Measurements from ENCODE around the gene PFN2. TPM values are rescaled to one million over a fixed set of nuclear protein-coding genes. Genes with fewer than 3 reads are reported as not detected.

The PFN2 gene
- total RNA-seq, 2 experiments from 2014 or later, result 3.9 to 4.2 TPM

- ChIA-PET CTCF (interaction anchor here (1.5 kb wide), 1 partner anchor 266 kb away, joined by 4 read pairs; no protein-coding TSS in a partner anchor), POLR2A (interaction anchor here (0.6 kb wide), 1 partner anchor 12 kb away, joined by 6 read pairs; no protein-coding TSS in a partner anchor)
Measured at GRCh38 chr3:149934524-149934923, 36.2 kb downstream of the PFN2 start.

GRCh38 chr3:149933858-149934257 lies 36.8 kb downstream of the PFN2 start:
- CTCF ChIA-PET, result no interaction called here
- POLR2A ChIA-PET, result no interaction called here

DNA sequence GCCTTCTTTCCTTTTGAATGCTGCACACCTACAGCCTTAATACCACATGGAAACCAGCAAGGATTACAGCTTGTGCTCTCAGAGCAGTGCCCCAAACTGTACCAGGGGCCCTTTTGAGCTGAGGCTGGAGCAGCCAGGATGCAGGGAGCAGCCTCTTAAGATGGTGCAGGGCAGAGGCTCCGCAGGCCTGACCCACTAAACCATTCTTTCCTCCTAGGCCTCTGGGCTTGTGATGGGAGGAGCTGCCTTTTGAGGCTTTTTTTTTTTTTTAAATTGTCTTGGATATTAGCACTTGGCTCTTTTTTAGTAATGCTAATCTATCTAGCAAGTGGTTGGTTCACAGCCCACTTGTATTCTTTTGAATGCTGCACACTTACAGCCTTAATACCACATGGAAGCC lies 37.7 kb downstream of the PFN2 start:
- ChIA-PET CTCF (interaction anchor here (1.2 kb wide), 1 partner anchor 9 kb away, joined by 4 read pairs; no protein-coding TSS in a partner anchor), POLR2A (no interaction called here)

DNA sequence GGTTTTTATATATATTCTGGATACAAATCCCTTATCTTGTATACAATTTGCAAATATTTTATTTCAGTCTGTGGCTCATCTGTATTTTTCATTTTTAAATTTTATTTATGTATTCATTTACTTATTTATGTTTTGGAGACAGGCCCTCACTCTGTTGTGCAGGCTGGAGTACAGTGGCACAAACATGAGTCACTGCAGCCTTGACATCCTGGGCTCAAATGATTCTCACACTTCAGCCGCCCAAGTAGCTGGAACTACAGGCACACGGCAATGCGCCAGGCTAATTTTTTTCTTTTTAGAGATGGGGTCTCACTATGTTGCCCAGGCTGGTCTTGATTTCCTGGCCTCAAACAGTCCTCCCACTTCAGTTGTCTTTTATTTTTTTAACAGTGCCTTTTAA lies 50.6 kb downstream of the PFN2 start:
- POLR2A ChIA-PET, result no interaction called here
- CTCF ChIA-PET, result no interaction called here

DNA sequence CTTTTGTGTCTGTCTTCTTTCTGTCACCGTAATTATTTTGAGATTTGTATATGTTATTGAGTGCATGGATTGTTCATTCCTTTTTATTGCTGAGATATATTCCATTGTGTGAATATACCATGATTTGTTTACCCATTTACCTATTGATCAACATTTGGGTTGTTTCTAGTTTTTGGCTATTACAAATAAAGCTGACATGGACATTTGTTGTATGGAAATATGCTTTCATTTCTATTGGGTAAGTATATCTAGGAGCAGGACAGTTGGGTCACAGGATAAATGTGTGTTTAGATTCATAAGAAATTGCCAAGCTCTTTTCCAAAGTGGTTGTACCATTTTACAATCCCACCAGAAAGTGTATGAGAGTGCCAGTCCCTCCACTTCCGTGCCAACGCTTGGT lies 51.2 kb downstream of the PFN2 start:
- ChIA-PET POLR2A (no interaction called here), CTCF (no interaction called here)

GRCh38 chr3:149917124-149917667 lies 53.5 kb downstream of the PFN2 start:
- ChIA-PET CTCF (no interaction called here), POLR2A (no interaction called here)

Other genes starting within 250 kb of the PFN2 start
- 10 to 100 TPM; 37.4 to 40.8 TPM for gene COMMD2, start 218.4 kb downstream of the PFN2 start, total RNA-seq
- gene ANKUB1, start 178.3 kb downstream of the PFN2 start, total RNA-seq, result not detected
- gene RNF13, start 157.7 kb downstream of the PFN2 start, total RNA-seq, result 10 to 100 TPM; 30.4 to 32.8 TPM